Coronary artery (tissue), 2 donors: ENCODE data around the gene HASPIN.
"Not testable (repeated sequence)": the region's sequence is repeated elsewhere in the genome, so short reads cannot be mapped to it uniquely, and the experiment has no call there.

Experiments used
- DNase-seq: peaks from one replicate; pipeline ENCODE4 v3.0.0-alpha.2; 2017; ENCODE audit warnings: low spot score
- H3K27ac ChIP-seq, 2 donors: fragments of 200-600 bp; sonication (generic); one replicate each; pipeline ENCODE4 v1.5.1; 2016 to 2019
- H3K4me3 ChIP-seq: fragments of 200-600 bp; sonication (generic); 2 replicates; pipeline ENCODE4 v1.5.1; 2016; ENCODE audit warnings: mild to moderate bottlenecking, moderate library complexity
- TF ChIP-seq, protein P1 (sequence below): fragments of 200-600 bp; sonication (generic); IDR thresholded peaks from one replicate; pipeline ENCODE4 v1.5.1; 2019; ENCODE audit warnings: antibody characterized with exemption

The HASPIN gene

DNA sequence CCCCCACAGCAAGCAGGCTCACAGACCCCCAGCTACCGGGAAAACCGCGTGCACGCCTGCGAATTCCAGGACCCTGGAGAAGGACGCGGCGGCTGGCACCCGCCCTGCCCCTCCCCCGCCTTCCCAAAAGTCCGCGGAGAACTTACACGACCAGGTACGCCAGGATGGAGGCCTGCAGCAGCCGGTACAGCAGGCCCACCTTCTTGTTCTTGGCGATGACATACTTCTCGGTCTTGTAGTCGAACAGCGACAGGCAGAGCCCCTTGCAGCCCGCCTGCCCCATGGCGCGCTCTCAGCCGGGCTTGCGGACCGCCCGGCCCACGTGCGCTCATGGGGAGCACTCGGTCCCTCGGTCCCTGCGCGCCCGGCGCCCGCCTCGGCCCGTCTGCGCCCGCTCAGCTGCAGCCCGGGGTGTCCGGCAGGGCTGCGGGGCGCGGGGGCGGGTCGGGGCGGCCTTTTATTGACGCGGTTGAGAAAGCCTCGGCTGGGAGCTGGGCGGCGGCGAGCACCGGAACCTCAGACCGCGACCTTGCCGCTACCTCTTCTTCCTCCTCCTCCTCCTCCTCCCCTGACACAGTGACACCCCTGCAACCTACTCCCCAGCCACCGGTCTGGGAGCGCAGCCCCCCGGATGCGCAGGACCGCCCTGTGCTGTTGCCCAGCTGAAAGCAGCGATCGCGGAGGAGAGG is 27.8 kb upstream of the HASPIN start, which contains the start of gene P2RX5:
TSS of gene P2RX5 (minus strand) at position 433 of the 689 bp plus-strand sequence. CDS start at position 283, 150 bp downstream.
- Histone ChIP-seq H3K27ac (no peak within 1 kb of the TSS), H3K4me3 (peak within 1 kb of the TSS; percentile 70)
- DNase-seq: no peak
- TF ChIP-seq, protein P1, sequence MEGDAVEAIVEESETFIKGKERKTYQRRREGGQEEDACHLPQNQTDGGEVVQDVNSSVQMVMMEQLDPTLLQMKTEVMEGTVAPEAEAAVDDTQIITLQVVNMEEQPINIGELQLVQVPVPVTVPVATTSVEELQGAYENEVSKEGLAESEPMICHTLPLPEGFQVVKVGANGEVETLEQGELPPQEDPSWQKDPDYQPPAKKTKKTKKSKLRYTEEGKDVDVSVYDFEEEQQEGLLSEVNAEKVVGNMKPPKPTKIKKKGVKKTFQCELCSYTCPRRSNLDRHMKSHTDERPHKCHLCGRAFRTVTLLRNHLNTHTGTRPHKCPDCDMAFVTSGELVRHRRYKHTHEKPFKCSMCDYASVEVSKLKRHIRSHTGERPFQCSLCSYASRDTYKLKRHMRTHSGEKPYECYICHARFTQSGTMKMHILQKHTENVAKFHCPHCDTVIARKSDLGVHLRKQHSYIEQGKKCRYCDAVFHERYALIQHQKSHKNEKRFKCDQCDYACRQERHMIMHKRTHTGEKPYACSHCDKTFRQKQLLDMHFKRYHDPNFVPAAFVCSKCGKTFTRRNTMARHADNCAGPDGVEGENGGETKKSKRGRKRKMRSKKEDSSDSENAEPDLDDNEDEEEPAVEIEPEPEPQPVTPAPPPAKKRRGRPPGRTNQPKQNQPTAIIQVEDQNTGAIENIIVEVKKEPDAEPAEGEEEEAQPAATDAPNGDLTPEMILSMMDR: no peak

DNA sequence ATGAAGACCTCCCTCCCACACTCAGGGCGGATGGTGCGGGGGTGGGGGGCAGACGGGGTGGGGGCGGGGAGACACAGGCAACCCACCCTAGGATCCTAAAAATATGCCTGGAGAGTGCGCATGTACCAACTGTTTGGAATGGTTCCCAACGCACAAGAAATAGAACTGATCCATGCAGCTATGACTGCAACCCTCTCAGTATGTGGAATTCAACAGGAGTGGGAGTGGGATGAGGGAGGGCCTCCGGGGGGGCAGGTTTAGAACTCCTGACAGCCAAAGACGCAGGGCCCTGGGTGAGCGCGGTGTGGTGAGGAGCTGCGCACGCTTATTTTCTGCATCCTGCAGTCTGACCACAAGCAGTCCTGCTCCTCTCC is 26.6 kb upstream of the HASPIN start:
- H3K27ac ChIP-seq: no peak overlapping the region
- DNase-seq: no peak
- TF ChIP-seq, protein P1: no peak
- H3K4me3 ChIP-seq: no peak overlapping the region

DNA sequence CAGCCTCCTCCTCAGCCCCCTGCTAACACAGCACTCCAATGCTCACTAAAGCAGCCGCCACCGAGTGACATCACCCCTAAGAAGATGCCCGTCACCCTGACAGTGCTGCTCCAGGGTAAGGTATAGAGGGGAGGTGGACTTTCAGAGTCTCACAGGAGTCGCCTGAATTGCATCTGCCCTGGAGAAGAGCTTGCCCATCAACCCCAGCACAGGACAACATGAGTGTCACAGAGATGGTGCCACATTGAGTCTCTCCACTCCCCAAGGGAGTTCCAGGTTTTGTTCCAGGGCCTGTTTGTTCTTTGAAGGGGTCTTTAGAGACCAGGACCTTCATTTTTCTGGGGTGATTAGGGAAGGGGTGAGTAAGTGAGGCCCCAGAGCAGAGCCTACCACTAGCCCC is 25.6 kb upstream of the HASPIN start:
- no peak overlapping the region for H3K4me3 ChIP-seq
- no peak for DNase-seq
- TF ChIP-seq, protein P1: no peak
- no peak overlapping the region for H3K27ac ChIP-seq

DNA sequence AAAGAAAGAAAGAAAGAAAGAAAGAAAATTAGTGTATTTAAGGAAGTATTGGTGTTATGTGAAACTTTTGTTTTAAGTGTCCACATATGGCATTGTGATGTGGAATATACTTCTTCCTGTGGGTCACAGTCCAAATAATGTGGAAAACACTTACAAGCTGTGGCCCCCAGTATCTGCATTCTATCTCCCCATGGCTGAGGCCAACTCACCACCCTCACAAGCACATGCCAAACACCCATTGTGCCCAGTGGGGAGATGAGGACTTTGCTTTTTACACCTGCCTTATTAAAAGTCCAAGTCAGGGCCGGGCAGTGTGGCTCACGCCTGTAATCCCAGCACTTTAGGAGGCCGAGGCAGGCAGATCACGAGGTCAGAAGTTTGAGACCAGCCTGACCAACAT is 23.8 kb upstream of the HASPIN start:
- no peak overlapping the region for H3K27ac ChIP-seq
- H3K4me3 ChIP-seq: no peak overlapping the region
- no peak for DNase-seq
- TF ChIP-seq, protein P1: no peak

DNA sequence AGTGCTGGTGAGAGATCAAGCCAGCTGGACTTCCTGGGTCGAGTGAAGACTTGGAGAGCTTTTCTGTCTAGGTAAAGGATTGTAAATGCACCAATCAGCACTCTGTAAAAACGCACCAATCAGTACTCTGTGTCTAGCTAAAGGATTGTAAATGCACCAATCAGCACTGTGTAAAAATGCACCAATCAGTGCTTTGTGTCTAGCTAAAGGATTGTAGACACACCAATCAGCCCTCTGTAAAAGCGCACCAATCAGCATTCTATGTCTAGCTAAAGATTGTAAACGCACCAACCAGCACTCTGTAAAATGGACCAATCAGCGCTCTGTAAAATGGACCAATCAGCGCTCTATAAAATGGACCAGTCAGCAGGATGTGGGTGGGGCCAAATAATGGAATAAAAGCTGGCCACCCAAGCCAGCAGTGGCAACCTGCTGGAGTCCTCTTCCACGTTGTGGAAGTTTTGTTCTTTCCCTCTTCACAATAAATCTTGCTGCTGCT is 21.6 kb upstream of the HASPIN start:
- not testable (repeated sequence) for H3K4me3 ChIP-seq, DNase-seq, H3K27ac ChIP-seq

- Histone ChIP-seq H3K4me3 (no peak overlapping the region), H3K27ac (no peak overlapping the region)
- TF ChIP-seq, protein P1: no peak
- DNase-seq: no peak
Measured at GRCh38 chr17:3704931-3705717, 18.6 kb upstream of the HASPIN start.

- not testable (repeated sequence) for H3K4me3 ChIP-seq, H3K27ac ChIP-seq, DNase-seq
Measured at GRCh38 chr17:3705718-3705984, 18.1 kb upstream of the HASPIN start.

GRCh38 chr17:3708366-3708765 is 15.3 kb upstream of the HASPIN start:
- no peak overlapping the region for H3K27ac ChIP-seq
- H3K4me3 ChIP-seq: no peak overlapping the region
- no peak for DNase-seq
- TF ChIP-seq, protein P1: no peak
